Non-pigmented ciliary epithelial cell (primary cell): ENCODE data around the gene MAPKBP1.

Experiments used
- DNase-seq: peaks from one replicate; pipeline ENCODE4 v3.0.0-alpha.2; 2010; ENCODE audit warnings: low read depth

MAPKBP1 gene

GRCh38 chr15:41850482-41851166, 76.3 kb downstream of the MAPKBP1 start:
- no peak for DNase-seq

DNA sequence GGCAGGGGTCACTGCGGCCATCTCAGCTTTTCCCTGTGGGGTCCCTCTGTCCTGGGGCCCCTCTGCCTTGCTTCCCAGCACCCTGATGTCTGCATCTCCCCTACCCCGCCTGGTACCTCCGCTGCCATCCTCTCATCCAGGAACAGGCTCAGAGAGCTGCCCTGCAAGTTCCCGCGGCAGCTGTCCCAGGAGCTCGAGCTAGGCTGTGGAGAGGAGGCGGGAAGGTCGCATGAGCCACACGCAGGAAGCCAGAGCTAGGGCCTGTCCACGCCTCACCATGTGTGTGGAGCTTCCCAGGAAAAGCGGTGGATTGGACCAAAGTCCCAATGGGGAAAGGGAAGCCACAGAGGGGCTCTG, 76.9 kb downstream of the MAPKBP1 start:
- no peak for DNase-seq

- DNase-seq: no peak
Measured at GRCh38 chr15:41851755-41852370, 77.6 kb downstream of the MAPKBP1 start.

- DNase-seq: no peak
Measured at GRCh38 chr15:41852736-41853590, 78.7 kb downstream of the MAPKBP1 start.

- no peak for DNase-seq
Measured at GRCh38 chr15:41853831-41854230, 79.5 kb downstream of the MAPKBP1 start.

DNA sequence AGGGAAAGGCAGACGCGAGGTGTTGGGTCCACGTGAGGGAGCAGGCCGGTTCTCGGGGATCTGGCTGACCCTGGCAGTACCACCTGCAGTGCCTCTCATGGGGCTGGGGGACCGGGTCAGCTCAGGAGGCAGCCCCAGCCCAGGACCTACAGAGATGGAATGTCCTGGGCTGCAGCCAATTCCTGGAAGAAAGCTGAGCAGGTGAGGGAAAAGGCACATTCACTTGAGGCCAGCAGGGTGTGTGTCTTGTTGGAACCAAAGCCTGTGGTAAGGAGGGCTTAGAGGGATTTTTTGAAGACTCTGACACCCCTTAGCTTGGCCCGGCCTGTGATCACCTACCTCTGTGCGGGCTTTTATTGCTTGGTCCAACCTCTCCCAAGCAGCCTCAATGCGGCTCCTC, 80.2 kb downstream of the MAPKBP1 start:
- no peak for DNase-seq

- no peak for DNase-seq
Measured at GRCh38 chr15:41855261-41855961, 81.1 kb downstream of the MAPKBP1 start.

DNA sequence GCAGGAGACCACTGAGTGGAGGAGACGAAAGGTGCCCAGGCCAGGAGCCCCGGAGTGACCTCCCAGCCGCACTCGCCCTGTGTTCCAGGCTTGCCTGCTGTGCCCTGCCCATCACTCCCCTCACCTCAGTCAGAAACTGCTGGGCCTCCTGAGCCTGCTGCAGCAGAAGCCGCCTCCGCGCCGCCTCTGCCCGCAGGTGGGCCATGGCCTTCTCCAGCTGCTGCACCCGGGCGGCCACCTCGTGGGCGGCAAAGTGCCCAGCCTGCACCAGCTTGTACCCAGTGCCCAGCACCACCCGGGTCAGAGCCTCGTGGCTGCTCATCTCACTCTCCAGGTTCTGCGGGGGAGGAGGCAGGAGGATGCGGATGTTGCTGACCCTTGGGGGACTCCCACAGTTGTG, 82.0 kb downstream of the MAPKBP1 start:
- no peak for DNase-seq

- DNase-seq: no peak
Measured at GRCh38 chr15:41856716-41857115, 82.4 kb downstream of the MAPKBP1 start.

DNA sequence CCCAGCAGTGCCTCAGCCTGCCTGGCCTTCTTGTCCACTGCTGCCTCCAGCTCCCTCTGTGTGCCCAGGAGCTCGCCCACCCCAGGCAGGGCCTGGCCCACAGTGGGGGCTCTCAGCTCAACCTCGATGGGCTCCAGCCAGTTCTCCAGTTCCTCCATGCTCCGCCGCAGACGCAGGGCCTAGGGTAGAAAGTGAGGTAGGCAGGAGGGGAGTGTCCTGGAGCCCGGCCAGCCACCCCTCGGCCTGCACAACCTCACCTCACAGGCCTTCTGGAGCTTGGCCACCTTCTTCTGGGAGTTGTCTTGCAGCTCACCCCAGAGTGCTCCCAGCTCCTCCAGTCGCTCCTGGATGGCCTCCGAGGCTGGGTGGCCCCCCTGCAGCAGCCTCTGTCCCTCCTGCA, 83.0 kb downstream of the MAPKBP1 start:
- no peak for DNase-seq

DNA sequence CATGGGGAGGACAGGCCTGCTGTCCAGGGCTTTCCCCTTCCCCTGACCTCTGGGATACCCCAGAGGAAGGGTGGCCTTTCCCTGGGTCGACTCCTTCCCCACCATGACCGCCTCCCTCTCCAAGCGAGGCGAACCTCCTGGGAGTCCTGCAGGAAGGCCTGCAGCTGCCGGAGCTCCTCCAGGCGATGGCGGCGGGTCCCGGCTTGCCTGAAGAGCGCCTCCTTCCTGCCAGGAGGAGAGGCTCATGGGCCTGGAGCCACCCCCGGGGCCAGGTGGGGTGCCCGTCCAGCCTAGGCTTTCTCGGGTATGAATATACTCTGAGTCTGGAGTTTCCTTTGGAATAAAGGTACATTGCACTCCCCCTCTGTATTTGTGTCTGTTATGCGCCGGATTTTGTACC, 84.5 kb downstream of the MAPKBP1 start:
- DNase-seq: no peak

GRCh38 chr15:41860049-41860828, 86.0 kb downstream of the MAPKBP1 start:
- DNase-seq: no peak

DNA sequence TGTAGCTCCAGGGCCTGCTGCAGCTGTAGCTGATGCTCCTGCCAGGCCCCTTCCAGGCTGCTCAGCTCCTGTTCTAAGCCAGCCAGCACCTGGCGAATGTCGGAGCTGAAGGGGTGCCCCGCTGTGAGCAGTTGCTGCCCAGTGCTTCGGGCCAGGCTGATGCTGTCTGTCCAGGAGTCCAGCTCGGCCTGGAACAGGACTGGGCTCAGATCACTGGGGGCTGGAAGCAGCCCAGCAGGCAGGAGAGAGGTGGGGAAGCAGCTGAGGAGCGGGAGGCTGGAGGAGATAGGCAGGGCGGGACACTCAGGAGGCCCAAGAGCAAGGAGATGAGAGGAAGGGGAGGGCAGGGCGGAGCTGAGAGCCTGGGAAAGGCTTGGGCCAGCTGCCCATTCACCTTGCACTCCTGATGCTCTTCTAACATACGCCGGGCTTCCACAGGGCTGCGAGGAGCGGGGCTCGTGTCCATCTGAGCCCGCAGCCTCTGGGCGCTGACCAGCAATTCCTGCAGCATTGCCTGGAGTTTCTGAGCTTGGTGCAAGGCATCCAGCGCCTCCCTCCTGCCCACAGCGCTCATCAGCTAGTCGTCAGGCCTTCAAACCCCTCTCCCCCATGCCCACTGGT, 87.6 kb downstream of the MAPKBP1 start:
- DNase-seq: no peak

GRCh38 chr15:41862515-41863116, 88.3 kb downstream of the MAPKBP1 start:
- no peak for DNase-seq

DNA sequence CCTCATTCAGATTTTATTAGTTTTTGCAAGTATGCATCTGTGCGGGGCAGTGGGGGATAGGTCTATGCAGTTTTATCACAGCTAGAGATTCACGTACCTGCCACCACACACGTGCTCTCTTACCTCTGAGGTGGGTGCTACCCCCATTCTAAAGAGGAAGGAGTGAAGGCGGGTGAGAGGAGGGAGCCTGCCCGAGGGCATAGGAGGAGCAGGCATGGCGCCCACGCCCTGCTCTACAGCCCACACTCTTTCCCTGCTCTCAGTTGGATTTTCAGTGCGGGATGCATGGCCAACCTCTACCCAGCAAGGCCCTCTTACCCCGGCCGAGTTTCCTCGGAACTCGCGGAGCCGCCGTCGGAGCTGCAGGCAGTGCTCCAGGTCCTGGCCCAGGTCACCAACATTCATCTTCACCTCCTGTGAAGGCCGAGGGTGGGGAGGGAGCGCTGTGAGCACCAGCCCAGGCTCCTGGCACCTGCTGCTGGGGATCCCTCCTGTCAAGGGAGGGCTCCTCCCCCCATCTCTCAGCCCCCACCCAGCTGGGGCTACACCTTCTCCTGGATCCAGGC, 91.3 kb downstream of the MAPKBP1 start:
- DNase-seq: no peak

GRCh38 chr15:41866263-41866703, 92.0 kb downstream of the MAPKBP1 start:
- no peak for DNase-seq

GRCh38 chr15:41866872-41867579, 92.7 kb downstream of the MAPKBP1 start:
- DNase-seq: no peak

DNA sequence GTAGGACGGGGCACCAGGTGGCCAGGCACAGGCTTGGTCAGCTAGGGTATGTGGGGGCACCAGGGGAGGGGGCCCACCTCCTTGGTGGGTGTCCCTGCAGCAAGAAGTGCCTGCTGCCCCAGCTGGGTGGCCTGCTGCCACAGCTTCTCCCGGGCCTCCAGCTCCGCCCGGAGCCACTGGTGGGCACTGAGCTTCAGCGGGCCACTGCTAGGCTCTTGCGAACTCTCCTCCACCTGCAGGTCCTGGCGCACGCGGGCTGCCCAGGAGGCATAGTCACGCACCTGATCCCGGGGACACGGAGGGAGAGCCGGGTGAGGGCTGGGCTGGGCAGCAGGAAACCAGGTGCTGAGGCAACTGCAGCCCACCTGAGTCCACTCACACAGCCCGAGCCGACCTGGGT, 94.0 kb downstream of the MAPKBP1 start:
- no peak for DNase-seq

DNA sequence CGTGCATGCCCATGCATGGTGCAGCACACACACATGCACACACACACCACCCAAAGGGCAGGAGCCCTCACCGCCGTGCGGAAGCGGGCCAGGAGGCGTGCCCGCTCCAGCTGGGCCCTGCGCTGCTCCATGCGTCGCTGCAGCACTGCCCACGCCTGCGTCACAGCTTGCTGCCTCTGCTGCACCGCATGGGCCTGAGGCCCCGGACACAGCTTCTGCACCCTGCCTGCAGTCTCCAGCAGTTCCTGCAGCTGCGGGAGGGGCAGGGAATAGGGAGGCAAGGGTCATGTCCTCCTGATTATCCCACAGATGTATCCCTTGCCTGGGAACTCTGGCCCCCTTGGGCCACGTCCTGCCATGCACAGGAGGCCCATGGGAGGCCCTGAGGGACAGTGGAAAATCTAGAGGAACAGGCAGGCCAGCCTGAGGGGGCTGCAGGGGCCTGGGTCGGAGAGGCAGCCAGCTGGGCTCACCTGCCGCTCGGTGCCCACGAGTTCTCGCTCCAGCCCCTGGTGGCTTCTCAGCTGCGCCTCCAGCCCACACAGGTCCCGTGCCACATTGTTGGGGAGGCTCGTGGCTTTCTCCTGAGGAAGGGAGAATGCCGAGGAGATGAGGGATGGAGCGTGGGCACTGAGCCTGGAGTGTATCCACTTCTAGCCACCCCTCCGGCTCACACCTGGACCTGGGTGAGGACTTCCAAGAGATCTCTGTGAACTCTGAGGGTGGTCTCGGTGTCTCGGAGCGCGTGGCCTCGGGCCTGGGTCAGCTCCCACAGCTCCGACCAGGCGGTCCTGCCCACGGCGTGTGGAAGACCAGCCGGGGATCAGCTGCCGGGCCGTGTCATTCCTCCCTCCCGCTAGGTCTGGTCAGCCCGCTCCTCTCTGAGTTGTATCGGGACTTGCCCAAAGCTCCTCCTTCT, 95.7 kb downstream of the MAPKBP1 start:
- DNase-seq: no peak
